ENCODE measurements around the gene DGKZ. TPM values are rescaled to one million over a fixed set of nuclear protein-coding genes. Genes with fewer than 3 reads are reported as not detected.
A peak's percentile ranks its signal among the peaks of the same experiment; 100 is the strongest.

Gene DGKZ
- polyA plus RNA-seq, 3 donors = 38.3 to 39.8 (median 38.9) TPM

DNA sequence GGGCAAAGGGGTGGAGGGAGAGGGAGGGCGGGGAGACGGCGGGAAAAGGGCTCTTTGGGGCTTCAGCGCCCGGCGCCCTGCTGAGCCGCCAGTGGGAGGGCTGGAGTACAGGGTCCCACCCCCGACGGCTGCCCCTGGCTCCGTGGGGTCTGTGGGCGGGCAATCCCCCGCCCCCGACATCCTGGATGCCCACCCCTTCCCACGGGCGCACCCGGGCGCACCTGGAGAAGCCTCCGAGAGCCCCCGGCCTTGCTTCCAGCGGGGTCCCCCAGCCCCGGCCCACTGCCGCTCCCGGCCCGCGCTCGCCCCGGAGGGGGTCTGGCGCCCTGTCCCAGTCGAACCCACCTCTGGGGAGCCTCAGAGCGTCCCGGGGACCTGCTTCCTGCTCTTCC is 43.9 kb downstream of the DGKZ start:
- DNase-seq = no peak

DNA sequence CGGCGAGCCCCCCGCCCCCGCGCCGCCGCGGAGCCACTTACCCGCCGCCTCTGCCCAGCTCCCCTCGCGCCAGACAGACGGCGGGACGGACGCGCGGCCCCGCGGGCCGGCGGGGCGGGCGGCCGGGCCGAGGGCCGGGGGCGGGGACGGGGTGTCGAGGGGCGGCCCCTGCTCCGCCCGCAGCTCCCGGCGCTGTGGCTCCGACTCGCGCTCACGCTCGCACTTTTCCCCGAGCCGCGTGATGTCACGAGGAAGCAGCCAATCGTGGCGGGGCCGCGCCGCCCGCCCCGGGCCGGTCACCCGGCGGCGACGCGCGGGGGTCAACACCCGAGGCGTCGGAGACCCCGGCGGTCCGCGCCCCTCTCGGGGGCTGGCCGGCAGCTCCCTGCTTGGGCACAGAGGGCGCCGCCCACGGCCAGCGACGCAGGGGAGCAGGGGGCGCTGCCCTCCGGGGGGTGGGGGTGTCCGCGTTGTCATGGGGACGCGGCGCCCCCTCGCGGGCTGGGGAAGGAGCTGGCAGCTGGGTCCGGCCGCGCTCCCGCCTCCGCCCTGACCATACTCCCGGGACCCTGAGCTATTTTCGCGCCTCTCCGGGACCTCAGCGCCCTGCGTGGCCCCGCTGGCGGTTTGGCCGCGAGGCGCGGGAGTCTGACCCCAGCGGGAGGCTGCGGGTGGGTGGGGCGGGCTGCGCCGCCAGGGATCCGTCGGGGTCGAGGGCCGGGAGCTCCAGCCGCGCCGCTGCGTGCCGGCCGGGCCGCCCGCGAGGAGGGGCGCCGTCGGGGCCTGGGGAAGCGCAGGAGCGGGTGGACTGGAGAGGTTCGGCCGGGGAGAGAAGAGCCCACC is 44.5 kb downstream of the DGKZ start, which contains the start of gene CHRM4:
Gene CHRM4 (minus strand): TSS at position 199 of the 843 bp plus-strand sequence. CDS start 5,219 bp downstream, outside the sequence.
- DNase-seq = no peak

DNA sequence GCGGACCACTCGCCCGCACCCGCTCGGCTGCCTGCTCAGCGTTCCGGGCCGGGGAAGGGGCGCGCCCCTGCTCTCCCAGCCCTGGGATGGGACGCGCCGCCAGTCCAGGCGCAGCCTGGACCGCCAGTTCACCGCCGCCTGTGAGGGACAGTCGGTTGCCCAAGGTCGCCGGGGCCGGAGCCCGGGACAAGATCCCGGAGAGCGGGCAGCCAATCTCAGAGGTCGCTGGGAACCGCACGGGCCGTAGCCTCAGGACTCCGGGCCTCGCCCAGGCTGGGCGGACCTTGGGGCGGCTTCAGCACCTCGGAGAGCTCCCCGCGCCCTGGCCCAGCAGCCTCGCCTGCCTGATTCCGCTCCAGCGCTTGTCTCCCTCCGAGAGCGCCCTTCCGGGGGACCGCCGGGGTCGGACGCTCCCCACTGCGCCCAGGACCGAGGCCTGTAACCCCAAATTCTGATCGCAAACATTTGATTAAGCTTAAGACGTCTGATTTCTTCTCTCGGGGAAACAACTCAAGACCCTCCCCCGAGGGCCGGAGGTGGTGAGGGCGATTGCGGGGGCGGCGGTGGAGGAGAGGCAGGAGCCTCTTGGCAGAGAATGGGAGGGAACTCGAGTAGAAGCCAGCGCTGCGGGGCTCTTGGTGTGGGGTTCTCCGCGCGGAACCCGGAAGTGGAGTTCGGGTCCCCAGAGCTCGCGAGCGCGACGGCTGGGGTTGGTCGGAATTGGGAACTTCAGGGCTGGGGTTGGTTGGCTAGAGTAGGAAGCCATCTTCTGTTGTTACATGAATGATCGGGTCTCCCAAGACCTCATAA is 45.4 kb downstream of the DGKZ start:
- peak; percentile 86 for DNase-seq

DNA sequence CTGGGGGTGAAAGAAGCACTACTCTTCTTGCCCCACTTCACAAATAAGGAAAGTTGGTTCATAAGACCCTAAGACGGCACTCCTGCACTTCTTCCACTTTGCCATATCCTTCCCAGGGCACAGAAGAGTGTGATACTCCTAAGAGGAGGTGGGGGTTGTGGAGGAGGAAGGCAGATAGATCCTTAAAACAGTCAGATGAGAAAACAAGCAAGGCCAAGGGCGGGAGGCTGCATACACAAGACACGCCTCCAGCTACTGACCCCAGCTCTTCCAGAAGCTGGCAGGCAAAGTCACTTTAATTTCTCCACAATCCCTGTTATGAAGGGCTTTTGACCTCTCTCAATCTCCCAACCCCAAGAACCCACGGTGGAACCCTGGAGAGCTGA is 46.0 kb downstream of the DGKZ start:
- DNase-seq = no peak

DNA sequence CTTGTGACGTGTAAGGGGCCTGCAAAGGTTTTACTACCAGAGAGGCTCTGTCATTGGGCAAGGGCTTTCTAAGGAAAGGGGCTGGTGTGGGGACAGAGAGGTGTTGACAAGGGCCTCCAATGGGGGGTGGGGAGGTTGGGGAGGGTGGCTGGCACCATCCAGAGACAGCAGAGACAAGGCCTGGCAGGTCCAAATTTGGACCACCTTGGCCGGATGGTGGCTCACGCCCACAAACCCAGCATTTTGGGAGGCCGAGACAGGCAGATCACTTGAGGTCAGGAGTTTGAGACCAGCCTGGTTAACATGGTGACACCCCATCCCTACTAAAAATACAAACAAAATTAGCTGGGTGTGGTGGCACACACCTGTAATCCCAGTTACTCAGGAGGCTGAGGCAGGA is 46.5 kb downstream of the DGKZ start:
- no peak for DNase-seq

DNA sequence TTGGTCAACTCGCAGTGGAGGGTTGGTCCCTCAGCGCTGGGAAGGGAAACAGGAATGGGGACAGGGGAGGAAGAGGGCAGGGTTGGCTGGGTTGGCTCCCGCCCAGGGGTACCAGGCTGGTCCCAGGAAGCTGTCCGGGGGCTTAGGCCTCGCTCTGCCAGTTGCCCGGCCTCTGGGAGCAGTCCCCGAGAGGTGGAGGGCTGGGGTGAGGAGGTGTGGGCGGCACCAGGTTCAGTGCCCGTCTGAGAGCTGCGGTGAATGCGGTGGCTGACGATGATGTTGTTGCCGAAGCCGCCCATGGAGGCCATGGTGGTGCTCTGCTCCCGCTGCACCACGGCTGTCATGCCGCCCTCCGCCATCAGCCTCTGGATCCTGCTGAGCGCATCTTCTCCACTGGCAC is 50.3 kb downstream of the DGKZ start:
- DNase-seq = no peak

DNA sequence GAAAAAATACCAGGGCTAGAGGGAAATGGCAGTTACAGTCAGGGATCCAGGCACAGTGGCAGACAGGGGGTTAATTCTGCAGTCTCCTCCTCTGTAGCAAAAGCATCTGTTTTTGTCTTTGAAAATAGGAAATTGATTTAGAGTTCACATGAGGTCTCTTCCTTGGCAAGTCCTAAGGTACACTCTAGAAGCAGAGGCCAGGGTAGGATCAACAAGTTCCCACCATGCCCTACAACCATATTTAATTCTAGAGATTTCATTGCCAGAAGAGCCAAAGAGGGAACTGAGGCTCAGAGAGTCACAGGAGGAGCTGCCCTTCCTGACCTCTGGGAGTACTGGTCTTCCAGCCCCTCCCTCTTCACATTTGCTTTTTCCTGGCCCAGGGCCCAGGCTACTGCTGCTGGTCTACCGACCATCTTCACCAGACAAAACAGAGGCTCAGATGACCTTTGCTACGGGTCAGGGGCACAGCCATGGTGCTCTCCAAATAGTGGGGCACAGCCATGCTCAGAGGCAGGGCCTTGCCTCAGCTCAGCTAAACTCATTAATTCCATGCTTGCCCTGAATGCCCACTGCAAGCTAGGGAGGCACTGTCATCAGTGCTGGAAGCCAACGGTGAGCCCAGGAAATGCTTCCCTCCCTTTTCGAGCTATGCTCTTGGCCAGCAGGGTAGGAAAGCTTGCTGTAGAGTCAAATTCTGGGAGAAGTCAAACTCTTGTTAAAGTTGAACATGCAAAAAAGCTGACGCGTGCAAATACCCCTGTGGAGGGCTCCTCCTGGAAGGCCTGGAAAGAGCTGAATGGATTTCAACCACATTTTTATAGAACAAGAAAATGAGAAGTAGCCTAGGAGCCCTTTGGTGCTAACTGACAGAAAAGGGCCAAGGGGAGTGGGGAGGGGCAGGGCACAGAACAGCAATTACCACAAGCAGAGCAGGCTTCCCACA is 56.0 kb downstream of the DGKZ start:
- no peak for DNase-seq

DNA sequence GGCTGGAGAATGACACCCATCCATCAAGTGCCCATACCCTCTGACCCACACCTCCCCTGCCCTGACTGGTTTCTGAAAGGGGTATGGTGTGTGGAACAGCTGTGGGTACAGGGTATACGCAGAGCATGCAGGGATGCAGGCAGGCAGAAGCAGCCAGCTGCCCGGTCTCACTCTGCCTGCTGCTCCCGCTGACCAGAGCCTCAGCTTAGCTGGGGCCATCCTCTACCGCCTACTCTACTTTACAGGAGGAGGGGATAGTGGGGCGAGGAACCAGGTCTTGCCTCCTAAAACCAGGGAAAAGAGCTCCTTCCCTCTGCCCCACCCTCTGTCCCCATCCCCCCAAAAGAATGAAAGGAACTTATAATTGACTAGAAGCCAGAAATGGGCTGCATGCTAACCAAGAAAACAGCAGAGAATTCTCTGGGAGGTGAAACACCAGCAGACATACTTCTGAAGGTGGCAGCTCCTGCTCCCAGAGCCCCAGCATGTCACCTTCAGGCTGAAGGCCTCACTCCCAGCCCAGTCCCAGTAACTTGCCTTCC is 57.3 kb downstream of the DGKZ start:
- no peak for DNase-seq

DNA sequence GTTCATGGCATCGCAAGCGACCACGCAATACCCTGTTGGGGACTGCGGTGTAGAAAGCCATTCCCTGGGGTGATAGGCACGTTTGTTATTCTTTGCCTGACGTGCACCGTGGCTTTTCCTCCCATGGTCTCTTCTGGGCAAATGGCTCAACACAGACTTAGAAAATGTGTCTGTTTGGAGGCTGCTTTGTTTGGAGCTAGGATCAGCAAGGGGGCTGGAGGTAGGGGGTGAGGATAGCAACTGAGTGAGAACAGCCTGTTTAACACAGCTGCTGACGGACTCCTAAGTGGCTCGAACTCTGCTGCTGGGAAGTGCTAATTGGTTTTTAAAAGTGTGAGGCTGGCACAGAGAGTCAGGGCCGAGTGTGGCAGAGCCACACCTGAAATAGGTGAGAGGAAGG is 60.4 kb downstream of the DGKZ start:
- no peak for DNase-seq

DNA sequence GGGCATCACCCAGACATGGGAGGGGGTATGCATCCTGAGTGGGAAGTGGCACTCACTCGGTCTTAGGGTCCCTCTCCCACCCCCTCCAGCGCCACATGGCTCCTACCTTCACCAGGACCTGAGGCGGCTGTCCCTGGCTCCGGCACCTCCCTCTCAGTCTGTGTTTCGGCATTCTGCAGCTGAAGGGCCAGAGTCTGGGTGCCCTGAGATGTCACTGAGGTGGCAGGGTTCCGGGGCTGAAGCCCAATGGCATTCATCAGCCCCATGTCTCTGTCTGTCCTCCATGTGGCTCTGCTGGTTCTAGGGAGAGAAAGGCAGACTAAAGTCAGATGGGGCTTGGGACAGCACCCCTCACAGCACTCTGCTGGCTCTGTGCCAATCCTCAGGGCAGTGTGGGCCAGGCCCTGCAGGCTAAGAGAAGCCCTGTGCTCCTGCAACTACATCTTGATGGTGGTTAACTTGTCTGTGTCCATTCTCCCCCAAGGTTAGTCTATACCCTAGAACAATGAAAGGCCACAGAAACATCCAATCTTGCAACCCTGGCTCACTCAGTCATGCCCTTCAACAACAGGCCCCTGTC is 61.2 kb downstream of the DGKZ start:
- no peak for DNase-seq

DNA sequence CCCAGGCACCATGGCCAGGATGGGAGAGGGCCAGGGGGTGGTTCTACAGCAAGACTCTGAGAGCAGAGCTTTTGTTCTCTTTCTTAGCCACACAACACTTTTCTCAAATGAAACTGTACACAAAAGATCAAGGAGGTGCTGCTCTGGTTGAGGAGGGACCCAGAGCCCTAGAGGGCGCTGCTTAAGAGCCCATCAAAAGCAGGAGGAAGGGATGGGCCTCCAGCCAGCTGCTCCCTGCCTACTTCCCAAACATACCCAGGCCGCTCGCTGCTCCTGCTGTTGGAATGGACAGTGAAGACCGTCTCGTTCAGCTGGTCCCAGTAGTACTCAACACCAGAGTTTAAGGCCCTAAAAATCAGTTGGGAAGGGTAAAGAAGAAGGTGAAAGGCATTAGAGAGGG is 62.8 kb downstream of the DGKZ start:
- no peak for DNase-seq

DNA sequence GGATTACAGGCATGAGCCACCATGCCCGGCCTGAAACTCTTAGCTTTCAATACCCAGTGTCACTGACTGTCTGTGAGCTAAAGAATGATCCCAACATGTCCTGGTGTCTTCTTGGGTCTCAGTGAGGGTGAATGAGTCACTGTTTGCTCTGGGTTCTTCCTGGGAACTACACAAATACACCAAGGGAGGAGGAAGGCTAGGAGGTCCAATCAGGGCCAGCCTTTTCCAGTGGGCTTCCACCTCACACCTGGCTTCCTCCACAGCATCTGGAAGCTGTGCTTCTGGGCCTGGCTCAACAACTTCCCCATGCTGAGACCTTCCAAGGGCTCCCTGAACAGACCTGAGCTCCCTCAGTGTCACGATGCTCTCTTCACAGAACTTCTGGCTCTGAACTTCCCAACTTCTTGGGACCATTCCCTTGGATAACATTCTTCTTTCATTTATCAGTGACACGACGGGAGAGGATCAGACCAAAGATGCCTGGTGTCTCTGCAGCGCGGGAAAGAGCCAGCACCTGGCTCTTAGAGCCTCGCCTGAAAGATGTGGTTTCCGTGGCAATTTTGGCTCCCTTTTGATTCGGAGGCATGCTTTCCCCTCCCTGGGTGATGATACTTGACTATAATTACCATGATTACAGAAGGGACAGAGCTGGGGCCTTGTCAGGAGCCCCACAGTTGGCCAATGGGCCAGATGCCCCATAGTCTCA is 66.7 kb downstream of the DGKZ start:
- no peak for DNase-seq

DNA sequence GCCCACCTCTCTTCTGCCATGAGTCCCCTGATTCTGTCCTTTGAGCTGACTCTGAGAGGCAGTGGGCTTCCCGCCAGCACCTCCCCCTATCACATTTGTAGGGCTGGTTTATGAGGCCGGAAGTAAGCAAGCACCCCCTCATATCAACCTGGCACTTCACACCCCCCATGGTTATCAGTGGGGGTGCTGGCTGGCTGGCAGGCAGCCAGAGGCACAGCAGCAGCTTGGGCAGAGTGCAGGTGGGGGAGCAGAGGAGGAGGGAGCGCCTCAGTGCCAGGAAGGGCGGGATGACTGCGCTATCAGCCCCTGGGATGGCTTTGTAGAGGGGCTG is 67.2 kb downstream of the DGKZ start:
- no peak for DNase-seq

DNA sequence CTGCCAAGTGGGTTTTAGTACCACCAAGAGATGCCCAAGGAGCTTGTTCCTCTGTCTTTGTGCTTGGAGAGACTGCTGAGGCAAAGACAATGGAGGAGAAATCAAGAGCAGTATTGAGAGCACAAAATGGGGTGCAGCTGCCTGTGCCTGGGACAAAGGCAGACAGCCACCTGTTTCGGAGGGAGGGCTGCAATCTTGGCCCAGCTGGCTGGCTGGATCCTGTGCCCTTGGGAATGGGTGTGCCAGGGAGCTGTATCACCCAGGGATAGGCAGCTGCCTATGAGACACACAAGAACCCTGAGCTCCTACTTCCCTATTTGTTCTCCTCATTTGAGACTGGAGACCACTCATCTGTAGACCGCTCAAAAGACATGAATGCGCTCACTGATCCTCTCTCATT is 67.6 kb downstream of the DGKZ start:
- no peak for DNase-seq

DNA sequence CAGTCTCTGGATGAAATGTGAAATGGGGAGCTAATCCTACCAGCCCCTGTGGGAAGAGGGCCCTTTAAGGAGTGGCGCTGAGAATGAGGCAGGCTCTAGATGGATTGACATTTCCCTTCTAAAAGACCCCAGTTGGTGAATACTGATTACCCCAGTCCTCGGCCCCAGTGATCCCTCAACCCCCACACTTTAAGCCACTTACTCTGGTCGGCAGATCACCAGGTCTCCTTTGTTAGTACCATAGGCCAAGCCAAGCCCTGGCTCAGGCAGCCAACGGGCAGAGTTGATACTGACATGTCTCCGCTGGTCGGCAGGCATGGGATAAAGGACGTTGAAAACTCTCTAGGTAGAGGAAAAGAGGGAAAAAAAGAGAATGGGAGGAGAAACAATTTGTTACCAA is 70.4 kb downstream of the DGKZ start:
- DNase-seq = no peak

DNA sequence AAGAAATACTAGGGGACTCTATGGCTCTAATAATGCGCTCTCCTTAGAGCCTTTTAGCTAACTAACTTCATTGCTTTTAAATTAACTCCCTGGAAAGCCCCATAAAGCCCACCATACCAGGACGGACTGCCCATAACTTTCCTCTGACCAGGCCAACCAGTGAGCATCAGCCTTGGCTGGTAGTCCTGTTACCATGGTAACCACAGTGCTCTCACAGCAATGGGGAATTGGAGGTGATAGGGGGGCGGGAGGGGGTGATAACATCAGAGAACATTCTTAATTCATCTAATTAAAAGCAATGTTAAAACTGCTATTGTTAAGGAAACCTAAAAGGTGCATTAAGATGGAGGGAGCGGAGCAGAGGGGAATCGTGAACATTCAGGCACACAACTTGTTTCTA is 71.5 kb downstream of the DGKZ start:
- DNase-seq = no peak

DNA sequence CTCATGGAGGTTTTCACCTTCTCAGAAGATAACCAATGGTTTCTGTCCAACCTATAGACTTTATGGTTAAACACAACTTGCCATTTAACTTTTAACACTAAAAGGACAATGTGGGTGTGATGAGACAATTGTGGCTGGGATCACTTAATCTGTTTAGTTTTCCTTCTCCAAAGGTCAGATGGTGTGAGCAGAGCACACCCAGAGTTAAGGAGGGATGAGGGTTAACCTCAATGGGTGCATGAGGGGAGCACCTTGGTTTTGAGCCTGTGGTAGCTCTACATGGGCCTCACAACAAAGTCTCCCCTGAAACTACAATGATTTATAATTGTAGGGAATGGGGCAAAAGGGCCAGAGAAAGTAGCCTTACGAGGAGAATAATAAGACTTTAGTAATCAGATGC is 73.2 kb downstream of the DGKZ start:
- no peak for DNase-seq

DNA sequence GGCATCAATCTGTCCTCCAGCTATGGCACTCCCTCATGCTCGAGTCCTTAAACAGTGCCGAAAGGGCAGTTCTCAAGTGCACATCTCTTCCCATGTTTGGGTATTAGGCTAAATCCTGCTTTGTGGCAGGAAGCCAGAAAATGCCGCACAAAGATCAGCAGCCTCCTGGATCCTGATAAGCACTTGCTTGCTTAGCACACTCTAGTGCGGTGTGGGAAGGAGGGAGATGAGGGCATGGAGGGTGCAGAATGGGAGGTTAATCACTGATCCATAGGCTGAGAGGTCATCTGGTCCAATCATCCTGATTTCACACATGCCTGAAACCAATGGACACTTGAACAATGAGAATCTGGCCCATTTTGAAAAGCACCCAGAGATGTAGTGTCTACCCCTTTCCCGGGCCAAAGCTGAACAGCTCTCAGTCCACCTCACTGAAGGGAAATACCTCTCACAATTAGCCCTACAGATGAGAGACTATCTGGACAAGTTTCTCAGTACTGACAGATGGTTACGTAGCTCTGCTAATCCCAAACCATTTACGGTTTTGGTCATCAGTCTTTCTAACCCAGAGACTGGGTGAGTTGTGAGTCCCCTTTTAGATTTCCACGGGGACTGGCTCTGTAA is 74.1 kb downstream of the DGKZ start:
- no peak for DNase-seq

DNA sequence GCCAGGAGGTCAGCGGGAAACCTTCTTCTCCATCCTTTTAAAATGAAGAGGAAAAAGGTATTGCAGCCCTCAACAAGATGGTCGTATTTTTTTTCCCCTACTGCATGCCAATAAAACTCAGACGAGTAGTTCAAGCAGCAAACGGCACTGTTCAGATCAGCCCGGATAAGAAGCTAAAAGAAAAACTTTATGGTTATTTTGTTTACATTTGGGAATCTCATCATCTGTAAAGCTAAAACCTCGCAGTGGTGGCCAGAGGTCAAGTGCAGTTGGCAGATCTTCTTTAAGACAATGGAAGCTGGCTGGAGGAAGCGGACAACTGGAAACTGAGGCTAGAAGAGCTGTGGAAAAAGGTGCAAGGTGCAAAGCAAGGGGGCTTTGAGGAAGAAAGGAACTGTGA is 75.3 kb downstream of the DGKZ start:
- DNase-seq = no peak

DNA sequence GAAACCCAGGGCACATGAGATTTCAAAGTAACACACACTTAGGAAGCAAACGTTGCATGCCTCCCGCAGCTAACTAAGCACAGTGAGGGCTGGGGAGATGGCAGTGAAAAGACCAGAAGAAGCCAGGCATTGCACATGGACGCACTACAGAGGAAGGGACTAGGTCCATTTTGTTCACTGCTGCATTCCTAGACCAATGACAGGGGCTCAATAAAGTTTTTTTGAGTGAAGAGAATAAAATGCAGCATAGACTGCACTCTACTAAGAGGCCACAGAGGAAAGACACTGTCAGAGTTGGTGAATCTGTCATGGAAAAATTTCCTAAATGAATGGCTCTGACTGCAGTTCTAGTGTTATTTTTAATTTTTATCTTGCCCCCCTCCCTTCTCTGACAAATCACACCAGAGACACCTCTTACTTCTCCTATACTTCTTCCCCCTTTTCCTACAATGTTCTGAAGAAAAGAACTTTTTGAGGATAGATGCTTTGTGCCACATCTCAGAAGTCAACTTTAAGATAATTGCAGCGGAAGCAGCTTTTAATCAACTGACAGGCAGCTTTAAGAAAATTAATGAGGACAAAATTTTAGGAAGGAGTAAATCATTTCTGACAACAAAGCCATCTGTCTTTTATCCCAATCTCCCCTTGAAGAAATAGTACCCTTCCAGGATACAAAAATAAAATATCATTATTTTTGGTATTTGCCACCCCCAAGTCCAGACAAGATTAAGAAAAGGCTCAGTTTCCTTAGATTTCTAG is 79.1 kb downstream of the DGKZ start:
- DNase-seq = no peak
